AG10803 (cell line): ENCODE measurements around the gene DPT.

ENCODE experiments used
- DNase-seq: peaks from one replicate; pipeline ENCODE4 v3.0.0; 2010; ENCODE audit warnings: low read depth
- H3K4me3 ChIP-seq: 2 replicates; pipeline ENCODE4 v1.5.1; 2011; ENCODE audit warnings: mild to moderate bottlenecking, low read length, control low read depth
- CTCF ChIP-seq: conservative IDR thresholded peaks from 2 replicates; pipeline ENCODE4 v1.5.1; 2011; ENCODE audit warnings: mild to moderate bottlenecking, low read length, control low read depth, inconsistent platforms

Gene DPT

GRCh38 chr1:168664069-168664834 lies 64.8 kb downstream of the DPT start:
- H3K4me3 ChIP-seq = no peak overlapping the region
- TF ChIP-seq CTCF = no peak
- no peak for DNase-seq

- H3K4me3 ChIP-seq = no peak overlapping the region
- DNase-seq = no peak
- TF ChIP-seq CTCF = no peak
Measured at GRCh38 chr1:168656485-168656884, 72.5 kb downstream of the DPT start.

GRCh38 chr1:168654198-168654915 lies 74.6 kb downstream of the DPT start:
- DNase-seq = peak; percentile 46
- no peak for TF ChIP-seq CTCF
- no peak overlapping the region for H3K4me3 ChIP-seq

DNA sequence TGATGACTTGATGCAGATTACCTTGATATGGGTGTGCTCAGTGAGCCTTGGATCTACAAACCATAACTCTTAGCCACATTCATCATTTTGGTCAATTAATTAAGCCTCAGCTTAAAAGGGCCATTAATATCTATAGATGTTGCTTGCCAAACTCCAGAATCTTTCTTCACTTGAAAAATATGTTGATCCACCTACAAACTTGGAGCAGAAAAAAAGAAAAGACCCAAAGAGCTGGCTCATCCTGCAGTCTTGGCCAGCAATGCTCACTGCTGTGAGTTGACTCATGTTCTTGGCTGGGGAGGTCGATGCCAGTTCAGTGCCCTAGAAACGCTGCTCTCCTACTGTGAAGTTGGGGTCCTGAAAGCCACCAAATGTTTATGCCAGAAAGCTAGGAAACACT lies 75.4 kb downstream of the DPT start:
- no peak for TF ChIP-seq CTCF
- H3K4me3 ChIP-seq = no peak overlapping the region
- peak; percentile 43 for DNase-seq

- no peak overlapping the region for H3K4me3 ChIP-seq
- TF ChIP-seq CTCF = no peak
- DNase-seq = no peak
Measured at GRCh38 chr1:168645721-168646120, 83.3 kb downstream of the DPT start.
